NCI-H1930 (cell line): ENCODE results near the gene FAM117A.

Experiments used
- DNase-seq, 2 experiments: peaks; one replicate each; lab custom pipeline; 2025; lab: John Stamatoyannopoulos, UW

Gene FAM117A

DNA sequence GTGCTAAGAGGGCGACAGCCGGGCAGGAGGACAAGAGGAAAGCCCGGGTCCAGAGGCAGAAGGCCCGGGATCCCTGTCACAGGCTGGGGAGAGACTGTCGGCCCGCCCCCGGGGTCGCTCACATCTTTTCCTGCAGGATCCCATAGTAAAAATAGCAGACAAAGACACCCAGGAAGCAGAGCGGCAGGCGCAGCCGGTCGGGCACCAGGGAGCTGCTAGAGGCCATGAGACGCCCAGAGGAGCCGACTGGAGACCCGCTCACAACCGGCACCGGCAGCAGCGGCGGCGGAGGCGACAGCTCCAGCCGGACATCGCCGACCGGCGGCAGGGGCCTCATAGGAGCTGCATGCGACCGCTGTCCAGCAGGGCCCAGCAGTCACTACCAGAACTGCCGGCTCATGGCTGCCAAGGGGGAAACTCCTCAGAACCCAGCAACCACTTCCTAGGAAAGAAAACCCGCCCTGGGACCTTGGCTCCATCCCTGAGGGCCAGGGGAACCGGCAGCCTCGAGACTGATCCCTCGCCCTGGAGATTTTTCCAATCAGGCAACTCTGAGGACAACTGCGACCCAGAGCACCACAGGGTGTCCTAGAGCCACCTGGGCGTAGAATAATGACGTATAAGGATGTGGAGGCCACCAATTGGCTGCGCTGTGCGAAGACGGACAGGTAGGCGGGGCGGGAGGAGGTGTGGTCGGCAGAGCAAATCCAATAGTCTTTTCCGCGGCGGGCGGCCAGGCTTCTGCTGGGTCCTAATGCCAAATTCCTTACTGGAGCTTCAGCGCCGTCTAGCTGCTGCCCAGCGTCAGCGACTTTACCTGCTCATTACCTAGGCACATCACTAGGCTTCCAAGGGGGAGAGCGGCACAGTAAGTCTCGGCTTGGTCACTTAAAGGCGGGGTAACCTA, 56.1 kb downstream of the FAM117A start, which contains the start of gene SLC35B1:
Gene SLC35B1, minus strand, starts transcription at position 357 of the 907 bp plus-strand sequence. Its CDS starts 131 bp downstream, at position 226.
- peak; percentile 92 to 96 for DNase-seq

DNA sequence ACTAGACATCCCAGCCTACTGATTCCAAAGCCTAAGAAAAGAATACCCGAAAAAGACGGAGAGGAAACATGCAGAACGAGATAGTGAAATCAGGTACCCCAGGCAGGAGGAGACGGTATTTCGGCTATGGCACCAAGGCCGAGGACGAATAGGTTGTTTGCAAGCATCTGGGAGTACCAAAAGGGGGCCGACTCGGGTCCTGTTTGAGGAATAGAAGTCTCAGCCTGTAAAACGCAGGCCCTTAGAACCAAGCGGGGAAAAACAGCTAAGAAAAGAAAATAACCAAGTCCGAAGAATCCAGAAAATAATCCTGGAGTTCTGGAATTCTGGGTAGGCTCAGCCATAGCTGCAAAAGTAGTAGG, 56.7 kb downstream of the FAM117A start:
- no peak for DNase-seq

DNA sequence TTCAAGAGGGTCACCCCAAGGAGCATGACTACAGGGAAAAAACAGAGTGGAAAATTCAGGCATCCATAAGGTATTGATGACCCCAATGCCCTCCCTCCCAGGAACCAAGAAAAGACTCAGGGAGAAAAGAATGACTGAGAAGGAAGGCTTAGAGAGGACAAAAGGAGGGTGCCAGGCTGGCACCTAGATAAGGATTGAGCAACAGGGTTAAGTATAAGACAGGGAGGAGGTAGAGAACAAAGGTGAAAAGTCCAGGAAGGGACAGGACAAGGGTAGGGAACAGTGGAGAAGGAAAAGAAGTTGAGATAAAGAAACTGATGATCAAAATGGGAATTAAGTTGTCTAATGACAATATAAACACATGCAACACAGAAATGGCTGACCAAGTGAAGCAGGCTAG, 58.7 kb downstream of the FAM117A start:
- no peak for DNase-seq

DNA sequence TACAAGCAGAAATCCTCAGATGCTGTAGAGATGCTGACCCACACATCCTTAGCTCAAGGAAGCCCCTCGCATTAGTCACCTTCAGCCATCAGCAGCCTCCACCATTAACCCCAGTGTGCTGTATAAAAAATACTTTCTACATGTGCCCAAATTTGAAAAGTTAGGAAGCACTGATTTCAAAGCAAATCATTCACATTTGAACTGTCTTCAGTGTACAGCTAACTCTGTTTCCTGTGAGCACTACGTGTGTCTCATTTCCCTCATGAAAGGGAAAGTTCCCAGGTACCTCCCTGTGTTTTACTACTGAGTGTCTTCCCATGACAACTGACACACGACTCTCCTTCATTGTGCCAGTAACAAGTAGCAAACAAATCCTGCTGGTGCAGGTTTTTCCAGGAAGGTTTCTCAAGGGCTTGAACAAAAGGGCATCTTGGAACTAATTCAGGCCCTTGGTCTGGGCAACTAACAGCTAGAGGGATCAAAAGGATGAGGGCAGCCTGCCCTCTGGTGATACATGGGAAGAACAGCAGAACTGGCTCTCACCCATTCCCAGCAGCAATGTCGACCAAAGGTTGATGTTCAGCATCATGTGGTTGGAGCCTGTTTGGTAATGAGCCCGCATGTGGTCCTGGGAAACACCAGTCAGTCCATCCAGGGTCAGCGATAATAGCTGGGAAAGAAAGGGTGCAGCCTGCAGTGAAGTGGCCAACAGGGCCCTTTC, 60.2 kb downstream of the FAM117A start:
- DNase-seq, result no peak

DNA sequence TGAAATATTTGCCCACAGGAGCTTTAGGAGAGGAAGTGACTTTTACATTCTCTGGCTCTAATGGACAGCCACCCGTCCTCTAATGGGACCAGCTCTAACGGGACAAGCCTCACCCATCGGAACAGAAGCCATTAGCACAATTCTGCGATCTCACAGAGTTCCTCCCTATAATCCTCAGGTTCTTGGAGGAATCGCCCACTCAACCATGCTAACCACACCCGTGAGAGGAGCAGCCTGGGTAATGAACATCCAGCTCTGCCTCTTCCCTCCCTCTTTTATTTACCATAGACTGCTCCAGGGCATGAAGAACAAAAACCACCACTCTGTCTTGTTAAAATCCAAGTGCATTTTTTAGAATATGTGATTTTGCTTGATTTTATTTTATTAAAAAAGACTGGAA, 63.0 kb downstream of the FAM117A start:
- no peak for DNase-seq

DNA sequence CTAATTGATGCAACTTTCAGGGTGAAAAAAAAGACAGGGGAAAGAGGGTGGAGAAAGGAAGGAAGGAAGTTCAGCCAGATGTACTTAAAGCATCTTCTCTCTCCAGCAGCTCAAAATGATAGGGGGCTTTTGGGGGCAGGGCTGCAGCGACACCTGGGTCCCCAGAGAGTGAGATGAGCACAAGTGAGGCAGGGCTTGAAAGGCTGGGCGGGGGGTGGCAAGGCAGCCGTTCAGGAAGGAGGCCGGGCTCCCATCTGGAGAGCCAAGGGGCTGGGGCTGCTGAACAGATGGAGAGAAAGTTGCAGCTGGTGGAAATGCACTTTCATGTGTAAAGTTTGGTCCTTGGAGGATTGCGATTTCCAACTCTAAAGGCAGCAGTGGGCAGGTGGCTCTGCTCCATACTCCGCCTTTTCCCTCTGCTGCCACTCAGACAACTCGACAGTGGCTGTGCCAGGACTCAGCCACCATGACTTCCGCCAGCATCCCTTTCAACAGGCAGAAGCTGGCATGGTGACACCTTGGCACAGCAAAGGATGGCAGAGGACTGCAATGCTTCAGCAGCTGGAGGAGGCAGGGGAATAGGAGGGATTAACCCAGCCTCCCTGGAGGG, 63.9 kb downstream of the FAM117A start:
- no peak for DNase-seq

DNA sequence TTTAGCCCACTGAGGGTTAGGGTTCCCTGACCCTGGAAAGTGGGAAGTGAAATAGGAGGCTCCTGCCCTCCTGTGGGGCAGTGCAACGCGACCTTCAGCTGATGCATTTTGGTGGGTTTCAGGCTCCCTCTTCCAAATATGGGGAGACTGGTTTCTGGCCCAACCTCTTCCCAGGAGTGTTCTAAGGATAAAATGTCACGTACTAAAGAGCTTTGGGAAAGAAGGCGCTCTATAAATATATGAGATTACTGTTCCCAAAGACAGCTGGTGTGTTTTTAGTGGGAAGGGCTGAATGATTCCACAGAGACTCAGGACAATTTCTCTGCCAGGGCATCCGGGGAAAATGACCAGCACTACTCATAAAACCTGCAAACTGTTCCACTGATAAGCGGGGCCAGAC, 65.9 kb downstream of the FAM117A start:
- no peak for DNase-seq

DNA sequence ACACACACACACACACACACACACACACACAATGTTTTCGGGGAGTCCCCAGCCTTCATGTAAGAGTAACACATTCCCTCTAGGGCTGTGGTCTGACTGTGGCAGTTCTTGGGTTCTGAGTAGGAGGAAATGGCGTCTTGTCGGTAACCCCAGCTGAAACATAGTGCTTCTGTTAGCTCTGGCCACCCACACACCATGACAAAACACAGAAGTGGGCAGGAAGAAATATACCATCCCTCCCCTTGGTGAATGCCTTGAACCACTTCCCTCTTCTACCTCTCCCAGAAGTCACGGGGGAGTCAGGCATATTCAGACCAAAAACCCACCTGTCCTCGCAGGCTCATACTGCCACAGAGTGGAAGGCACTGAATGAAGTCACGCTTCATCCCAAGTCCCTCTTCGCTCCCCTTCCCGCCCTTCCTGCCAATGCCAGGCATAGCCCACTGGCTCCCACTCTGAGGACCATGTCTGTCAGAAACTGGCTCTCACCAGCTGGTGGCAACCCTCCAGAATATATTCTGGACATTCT, 67.6 kb downstream of the FAM117A start:
- DNase-seq, result no peak

DNA sequence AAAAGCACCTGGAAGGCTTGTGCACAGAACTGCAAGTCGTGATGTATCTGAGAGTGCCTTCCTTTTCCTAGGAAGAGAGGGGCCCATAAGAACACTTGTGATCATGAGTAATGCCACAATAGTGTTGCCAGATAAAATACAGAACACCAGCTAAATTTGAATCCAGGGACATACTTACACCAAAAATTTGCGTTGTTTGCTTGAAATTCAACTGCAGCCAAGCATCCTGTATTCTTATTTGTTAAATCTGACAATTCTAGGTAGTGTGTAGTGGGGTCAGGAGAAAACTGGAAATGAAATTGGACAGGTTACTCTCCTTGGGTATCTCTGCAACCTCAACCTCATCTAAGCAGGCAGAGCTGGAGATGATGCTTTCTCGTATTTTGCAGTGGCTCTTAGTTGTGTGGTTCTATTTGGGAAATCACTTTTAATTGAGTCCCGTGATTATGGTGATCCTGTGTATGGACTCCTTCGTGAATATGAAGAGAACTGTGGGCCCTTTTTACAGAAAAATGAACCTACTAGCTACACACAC, 68.2 kb downstream of the FAM117A start:
- DNase-seq, result no peak

DNA sequence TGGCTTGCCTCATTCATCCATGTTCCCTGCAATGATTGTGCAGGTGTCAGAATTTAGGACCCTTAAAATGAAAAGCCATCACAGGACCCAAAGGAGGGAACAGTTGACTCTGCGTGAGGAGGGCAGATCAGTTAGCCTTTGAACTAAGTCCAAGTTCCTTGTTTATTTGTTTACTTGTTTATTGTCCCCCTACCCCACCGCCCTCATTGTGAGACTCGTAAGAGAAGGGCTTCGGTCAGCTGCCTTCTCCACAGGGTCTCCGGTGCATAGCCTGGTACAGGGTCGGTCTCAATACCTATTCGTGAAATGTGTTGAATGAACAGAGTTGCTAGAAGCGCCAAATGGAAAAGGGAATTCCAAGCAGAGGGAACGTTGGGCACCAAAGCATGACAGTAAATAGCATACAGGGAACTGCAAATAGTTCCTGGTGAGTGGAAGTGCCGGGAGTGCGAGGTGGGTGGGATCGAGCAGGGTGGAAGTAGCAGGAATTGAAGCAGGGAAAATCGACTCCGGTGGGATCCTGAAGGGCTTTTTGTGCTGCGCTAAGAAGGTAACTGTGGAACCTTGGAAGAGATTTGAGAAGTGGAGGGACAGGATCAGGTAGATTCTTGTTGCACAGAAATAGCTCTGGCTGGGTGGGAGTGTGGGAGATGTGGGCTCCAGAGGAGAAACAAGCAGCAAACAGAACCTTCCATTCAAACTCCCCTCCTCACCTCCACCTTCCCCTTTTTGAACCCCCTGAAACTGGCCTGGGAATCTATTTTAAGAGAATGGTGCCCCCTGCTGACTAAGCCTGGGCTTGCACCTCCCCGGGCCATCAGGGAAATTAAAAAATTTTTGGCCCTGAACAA, 68.9 kb downstream of the FAM117A start:
- peak in 1 of 2 experiments; percentile 12 for DNase-seq

DNA sequence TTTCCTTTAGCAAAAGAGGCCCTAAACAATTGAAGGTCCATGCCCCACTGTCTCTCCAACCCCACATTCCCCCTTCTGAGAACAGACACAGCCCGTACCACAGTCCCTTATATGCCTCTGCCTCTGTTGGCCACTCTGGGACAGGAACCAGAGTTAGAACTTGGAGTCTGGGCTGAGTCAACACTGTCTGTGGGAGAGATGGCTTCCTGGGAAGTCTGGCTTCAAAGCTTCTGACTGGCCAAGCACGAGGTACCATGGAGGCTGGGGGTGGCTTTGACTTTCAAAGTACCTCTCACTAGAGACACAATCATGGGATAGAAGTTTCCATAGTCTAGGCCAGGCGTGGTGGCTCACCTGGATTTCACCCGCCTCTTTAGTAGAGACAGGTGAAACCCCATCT, 71.2 kb downstream of the FAM117A start:
- DNase-seq, result no peak

DNA sequence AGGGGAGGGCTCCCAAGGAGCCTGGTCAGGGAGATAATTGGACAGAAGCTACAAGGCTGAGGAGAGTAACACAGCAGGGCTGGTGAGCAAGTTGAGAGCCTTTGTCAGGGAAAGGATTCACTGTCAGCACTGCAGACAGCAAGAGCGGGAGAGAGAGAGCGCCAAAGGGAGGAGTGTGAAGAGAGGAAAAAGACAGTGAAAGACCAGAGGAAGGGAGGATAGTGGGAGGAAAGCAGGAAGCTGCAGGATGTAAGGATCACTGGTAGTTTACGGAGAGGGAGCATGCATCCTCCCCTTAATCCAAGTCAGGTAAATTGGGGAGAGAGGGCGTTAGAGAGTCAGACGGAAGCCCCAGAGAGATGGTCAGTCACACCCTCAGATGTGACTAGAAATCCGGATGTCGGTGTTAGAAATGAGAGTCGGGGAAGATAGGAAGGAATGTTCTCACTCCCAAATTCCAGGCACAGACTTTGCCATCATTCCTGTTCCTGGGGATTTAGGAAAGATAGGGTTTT, 72.2 kb downstream of the FAM117A start:
- DNase-seq, result no peak

DNA sequence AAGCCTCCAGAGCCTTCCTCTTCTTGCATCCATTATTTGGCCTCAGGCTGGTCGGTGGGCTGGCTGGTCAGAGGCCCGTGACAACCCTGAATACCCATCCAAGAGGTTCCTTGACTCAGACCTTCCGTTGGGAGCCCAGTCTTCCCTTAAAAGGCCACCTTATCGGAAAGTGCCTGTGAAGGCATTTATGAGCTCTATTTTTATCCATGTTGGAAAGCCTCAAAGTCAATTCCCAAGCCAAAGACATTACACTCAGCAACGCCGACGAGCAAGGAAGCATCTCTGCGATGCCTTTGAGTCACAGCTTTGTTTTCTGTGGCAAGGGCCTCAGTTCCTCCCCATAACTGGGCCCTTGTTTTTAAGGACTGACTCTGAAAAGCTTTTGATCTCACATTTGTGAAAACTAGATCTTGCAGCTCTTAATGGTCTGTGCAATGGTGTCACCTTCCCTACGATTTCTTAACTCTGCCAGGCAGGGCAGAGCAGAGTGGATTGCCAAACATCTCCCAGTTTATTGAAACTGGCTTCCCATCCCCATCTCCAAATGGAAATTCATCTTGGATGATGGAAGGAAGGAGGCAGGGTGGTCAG, 72.8 kb downstream of the FAM117A start:
- DNase-seq, result no peak

DNA sequence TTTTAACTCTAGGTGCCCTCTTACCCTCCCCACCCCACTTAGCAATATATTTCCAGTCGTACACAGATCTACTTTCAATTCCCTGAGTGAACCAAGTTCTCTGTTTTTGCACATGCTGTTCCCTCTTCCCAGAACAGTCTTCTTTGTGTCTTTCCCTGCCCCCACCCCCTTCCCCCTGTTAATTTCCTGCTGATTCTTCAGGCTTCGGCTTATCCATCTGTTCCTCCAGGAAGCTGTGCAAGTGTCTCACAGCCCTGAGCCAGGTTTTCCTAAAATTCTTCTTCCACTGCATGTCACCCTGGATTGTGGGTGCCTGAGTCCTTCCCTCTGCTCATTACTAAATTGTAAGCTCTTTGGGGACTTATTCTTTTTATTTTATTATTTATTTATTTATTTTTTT, 73.7 kb downstream of the FAM117A start:
- no peak for DNase-seq

DNA sequence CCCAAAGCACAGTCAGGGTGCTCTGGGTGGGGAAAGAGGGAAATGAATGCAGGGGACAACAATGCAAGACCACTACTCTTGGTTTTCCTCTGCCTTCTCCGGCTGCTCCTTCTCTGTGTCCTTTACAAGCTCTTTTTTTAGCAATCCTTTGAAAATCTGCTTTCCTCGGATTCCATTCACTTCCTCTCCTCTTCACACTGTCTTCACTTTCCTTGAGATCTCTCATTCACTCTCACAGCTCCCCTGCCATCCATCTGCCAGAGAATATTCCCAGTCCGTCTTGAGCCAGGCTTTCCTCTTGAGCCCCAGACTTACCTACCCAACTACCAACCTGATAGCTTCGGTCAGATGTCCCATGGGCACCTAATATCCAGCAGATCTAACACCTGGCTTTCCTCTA, 75.1 kb downstream of the FAM117A start:
- DNase-seq, result no peak

DNA sequence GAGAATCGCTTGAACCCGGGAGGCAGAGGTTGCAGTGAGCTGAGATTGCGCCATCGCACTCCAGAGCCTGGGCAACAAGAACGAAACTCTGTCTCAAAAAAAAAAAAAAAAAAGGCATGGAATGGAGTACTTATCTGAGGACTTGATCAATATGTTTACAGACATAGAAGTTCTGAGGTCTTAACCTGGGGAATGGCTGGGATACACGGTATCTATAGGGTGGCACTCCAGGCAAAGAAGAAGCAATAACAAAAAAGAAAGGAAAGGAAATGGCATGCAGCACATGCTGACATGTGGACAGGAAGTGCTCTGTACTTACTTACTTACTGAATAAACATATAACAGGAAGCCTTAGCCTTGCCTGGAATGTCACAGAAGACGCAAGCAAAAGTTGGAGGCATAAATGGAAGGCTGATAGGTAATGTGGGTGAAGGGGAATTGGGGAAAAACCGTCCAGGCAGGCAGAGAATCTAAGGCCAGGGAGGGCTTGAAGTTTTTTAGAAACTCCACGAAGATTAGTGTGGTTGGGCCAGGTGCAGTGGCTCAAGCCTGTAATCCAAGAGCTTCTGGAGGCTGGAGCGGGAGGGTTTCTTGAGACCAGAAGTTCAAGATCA, 75.9 kb downstream of the FAM117A start:
- DNase-seq, result no peak

DNA sequence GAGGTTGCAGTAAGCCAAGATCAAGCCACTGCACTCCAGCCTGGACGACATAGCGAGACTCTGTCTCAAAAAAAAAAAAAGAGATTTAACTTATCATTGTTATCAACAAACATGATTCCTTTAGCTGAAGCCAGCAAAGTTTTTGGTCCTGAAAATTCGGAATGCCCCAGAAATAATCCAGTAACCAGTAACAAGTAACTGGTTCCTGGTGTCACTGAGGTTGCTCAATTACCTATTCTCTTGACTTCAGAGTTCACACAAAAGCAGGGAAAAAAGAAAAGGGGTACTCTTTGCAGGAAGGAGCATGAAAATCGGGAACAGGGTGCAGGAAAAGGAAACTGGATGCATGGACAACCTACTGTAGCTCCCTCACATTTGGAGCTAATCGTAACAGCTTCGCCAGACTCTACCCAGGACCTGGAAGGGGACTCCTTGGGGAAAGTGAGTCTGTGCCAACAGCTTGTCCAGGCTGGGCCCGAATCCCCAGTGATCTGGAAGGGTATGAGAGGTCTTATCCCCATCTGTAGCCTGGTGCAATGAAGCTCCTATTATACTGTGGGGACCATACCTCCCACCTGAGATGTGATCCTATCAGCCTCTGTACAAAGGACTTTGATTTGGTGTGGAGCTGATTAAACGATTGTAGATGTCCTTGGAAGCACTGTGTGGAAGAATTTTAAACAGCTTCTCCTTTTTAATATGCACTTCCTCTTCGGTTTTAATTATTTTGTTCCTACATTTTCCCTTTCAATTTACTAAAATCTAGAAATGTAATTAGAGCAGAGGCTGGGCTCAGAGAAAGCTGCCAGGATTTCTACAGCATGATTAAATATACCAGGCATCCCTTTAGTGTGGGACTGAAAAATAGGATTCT, 82.6 kb downstream of the FAM117A start:
- no peak for DNase-seq

DNA sequence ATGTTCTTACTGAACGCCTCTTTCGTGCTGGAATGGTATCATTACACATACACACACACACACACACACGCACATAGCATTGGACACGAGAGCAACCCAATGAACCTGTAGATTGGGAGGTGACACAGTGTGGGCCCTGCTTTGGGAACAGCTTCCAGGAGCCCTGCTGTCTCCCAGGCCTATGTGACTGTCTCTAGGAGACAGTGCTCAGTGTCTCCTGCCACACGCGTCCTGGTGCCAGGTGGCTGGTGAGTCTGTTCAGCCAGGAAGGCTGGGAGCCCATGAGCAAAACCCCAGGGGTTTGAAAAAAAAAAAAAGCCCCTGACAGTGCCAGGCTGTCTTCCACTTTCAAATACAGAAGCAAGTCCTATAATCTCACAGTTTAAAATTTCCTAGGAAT, 83.6 kb downstream of the FAM117A start:
- no peak for DNase-seq
